HepG2 (cell line): ENCODE data around the gene HTD2. TPM values are rescaled to one million over a fixed set of nuclear protein-coding genes. Genes with fewer than 3 reads are reported as not detected.
A peak's percentile ranks its signal among the peaks of the same experiment; 100 is the strongest.

ENCODE experiments used
- HDAC1 ChIP-seq: sonication (generic); formaldehyde crosslinking; IDR thresholded peaks from 2 replicates; pipeline ENCODE4 v1.5.1; 2020; ENCODE audit warnings: mild to moderate bottlenecking, missing genetic modification reagents
- KMT2A ChIP-seq: sonication (generic); formaldehyde crosslinking; IDR thresholded peaks from 2 replicates; pipeline ENCODE4 v1.4.0; 2020; ENCODE audit warnings: missing genetic modification reagents
- LRRFIP1 ChIP-seq: sonication (generic); formaldehyde crosslinking; conservative IDR thresholded peaks from 2 replicates; pipeline ENCODE4 v1.4.0; 2020; ENCODE audit warnings: missing genetic modification reagents
- MLXIP ChIP-seq: sonication (generic); formaldehyde crosslinking; IDR thresholded peaks from 2 replicates; pipeline ENCODE4 v1.9.0; 2021; ENCODE audit warnings: missing genetic modification reagents, borderline replicate concordance
- XBP1 ChIP-seq: sonication (generic); formaldehyde crosslinking; IDR thresholded peaks from 2 replicates; pipeline ENCODE4 v1.5.0; 2020; ENCODE audit warnings: missing genetic modification reagents
- ZBTB33 ChIP-seq: sonication (generic); formaldehyde crosslinking; IDR thresholded peaks from 2 replicates; pipeline ENCODE4 v1.4.0; 2020; ENCODE audit warnings: missing genetic modification reagents
- ZFP36 ChIP-seq: fragments of 150-350 bp; IDR thresholded peaks from 2 replicates; pipeline ENCODE4 v1.6.1; 2018; ENCODE audit warnings: borderline replicate concordance, low read length, low read depth; ENCODE audit not compliant: partially characterized antibody
- ZNF235 ChIP-seq: sonication (generic); formaldehyde crosslinking; IDR thresholded peaks from 2 replicates; pipeline ENCODE4 v1.8.1; 2023; ENCODE audit warnings: mild to moderate bottlenecking, missing genetic modification reagents, borderline replicate concordance
- ZNF407 ChIP-seq: sonication (generic); formaldehyde crosslinking; IDR thresholded peaks from one replicate; pipeline ENCODE4 v1.5.1; 2020; ENCODE audit warnings: mild to moderate bottlenecking, missing genetic modification reagents; ENCODE audit errors: not compliant biosample characterization
- ZNF577 ChIP-seq: sonication (generic); formaldehyde crosslinking; IDR thresholded peaks from 2 replicates; pipeline ENCODE4 v1.4.0; 2020; ENCODE audit warnings: mild to moderate bottlenecking, low read depth, missing genetic modification reagents, borderline replicate concordance
- ZNF816 ChIP-seq: sonication (generic); formaldehyde crosslinking; IDR thresholded peaks from 2 replicates; pipeline ENCODE4 v1.8.0; 2022; ENCODE audit warnings: missing genetic modification reagents, mild to moderate bottlenecking, borderline replicate concordance
- polyA plus RNA-seq, 8 experiments: library from polyadenylated mRNA; depleted of rRNA in 3 of 8; stranded (reverse) in 7 of 8; unstranded in 1 of 8; fragments of >200 nt; fragmentation: Illumina TruSeq in 4 of 8; extraction: Trizol in 4 of 8; gene quantifications; 2 replicates each; pipeline versions ENCODE4 v1.2.1 to v1.2.3, GENCODE V29; 2011 to 2016; ENCODE audit warnings: low read depth in 4 of 8, missing spikeins in 1 of 8, mixed read lengths in 1 of 8; ENCODE audit not compliant: insufficient read depth in 1 of 8
- total RNA-seq, 5 experiments: library from RNA; depleted of rRNA; stranded (reverse); fragments of >200 nt; fragmentation: Illumina TruSeq; extraction: Trizol; gene quantifications; 2 replicates each; pipeline ENCODE4 v1.2.3, GENCODE V29; 2016; ENCODE audit warnings: low read depth in 1 of 5

HTD2 gene
- total and polyA plus RNA-seq, 2 of the 13 experiments (the other 11 are each of a cell fraction or from before 2014, with no cell fraction given): 8.6 to 13.7 TPM

- TF ChIP-seq ZNF816 (CRISPR knock-in tag) (peak; percentile 36; the same call in 1 of the 2 replicates), ZBTB33 (CRISPR knock-in tag) (peak; percentile 77), ZNF235 (no peak), ZFP36 (peak; percentile 7), XBP1 (CRISPR knock-in tag) (no peak), LRRFIP1 (no peak), KMT2A (CRISPR knock-in tag) (peak; percentile 80), ZNF407 (CRISPR knock-in tag) (peak; percentile 84), HDAC1 (CRISPR knock-in tag) (peak; percentile 75), MLXIP (CRISPR knock-in tag) (no peak), ZNF577 (no peak)
These were observed at the start of gene HTD2, which contains the start of gene RPP14 (continued) for GRCh38 chr3:58305882-58306711.
